Measurements from ENCODE around the gene SLC22A5. TPM values are rescaled to one million over a fixed set of nuclear protein-coding genes. Genes with fewer than 3 reads are reported as not detected.

Gene SLC22A5
- total RNA-seq, 6 donors from 2014 or later = 7.9 to 22.0 (median 12.7) TPM

DNA sequence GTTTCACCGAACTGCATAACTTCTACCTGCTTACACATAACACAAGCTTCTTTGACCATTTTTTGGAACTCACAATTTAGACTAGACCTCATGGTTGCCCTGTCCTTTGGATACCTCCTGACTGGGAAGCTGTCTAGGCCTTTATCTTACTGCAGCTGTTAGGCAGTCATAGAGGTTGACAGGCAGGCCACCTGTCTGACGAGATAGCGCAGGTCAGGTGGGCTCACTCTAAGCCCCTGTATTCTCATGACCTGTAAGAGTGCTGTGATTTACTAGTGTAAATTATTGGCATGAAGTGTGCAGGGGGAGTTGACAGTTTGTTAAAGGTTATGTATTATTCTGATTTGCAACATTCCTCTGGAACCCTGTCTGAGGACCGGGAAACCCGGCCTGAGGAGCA, 46.3 kb upstream of the SLC22A5 start:
- TF ChIP-seq POLR2AphosphoS5 (IDR thresholded peaks at IDR 0.05) = no peak
- TF ChIP-seq EP300 (IDR thresholded peaks at IDR 0.05) = no peak
- TF ChIP-seq POLR2A (IDR thresholded peaks at IDR 0.05) = no peak
- TF ChIP-seq, protein P1, sequence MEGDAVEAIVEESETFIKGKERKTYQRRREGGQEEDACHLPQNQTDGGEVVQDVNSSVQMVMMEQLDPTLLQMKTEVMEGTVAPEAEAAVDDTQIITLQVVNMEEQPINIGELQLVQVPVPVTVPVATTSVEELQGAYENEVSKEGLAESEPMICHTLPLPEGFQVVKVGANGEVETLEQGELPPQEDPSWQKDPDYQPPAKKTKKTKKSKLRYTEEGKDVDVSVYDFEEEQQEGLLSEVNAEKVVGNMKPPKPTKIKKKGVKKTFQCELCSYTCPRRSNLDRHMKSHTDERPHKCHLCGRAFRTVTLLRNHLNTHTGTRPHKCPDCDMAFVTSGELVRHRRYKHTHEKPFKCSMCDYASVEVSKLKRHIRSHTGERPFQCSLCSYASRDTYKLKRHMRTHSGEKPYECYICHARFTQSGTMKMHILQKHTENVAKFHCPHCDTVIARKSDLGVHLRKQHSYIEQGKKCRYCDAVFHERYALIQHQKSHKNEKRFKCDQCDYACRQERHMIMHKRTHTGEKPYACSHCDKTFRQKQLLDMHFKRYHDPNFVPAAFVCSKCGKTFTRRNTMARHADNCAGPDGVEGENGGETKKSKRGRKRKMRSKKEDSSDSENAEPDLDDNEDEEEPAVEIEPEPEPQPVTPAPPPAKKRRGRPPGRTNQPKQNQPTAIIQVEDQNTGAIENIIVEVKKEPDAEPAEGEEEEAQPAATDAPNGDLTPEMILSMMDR (IDR thresholded peaks at IDR 0.05) = no peak
- Histone ChIP-seq H3K27me3 (no peaks in the 10 kb centered on the region), H3K4me3 (no peak overlapping the region), H3K4me1 (no peaks in the 10 kb centered on the region), H3K9me3 (no peaks in the 10 kb centered on the region), H3K27ac (no peak overlapping the region), H3K36me3 (peaks cover 0 to 11% (median 3%) of the 10 kb centered on the region in 4 donors)
- no peak for ATAC-seq (ENCODE audit: low FRiP score in 2 of 2)
- no peak for DNase-seq
- 89 to 99% methylated on average over 5 of the region's 5 CpGs for WGBS, 2 donors

DNA sequence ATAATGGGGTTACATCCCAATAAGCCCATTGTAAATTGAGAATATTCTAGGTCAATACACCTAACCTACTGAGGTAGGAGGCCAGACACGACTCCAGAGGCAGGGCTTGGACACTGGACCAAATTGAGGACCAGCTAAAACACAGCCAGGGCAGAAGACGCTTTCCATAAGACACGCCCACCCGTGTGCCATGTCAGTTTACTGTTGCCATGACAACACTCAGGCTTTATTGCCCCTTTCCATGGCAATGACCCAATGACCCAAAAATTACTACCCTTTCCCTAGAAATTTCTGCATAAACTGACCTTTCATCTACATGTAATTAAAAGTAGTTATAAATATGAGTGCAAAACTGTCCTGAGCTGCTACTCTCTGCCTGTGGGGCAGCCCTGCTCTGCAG, 43.8 kb upstream of the SLC22A5 start:
- H3K27me3 ChIP-seq = no peaks in the 10 kb centered on the region
- H3K9me3 ChIP-seq = no peaks in the 10 kb centered on the region
- DNase-seq = no peak
- TF ChIP-seq EP300 (IDR thresholded peaks at IDR 0.05) (no peak), POLR2A (IDR thresholded peaks at IDR 0.05) (no peak), POLR2AphosphoS5 (IDR thresholded peaks at IDR 0.05) (no peak)
- TF ChIP-seq, protein P1 (IDR thresholded peaks at IDR 0.05) = no peak
- peaks cover 0 to 15% (median 6%) of the 10 kb centered on the region in 4 donors for H3K36me3 ChIP-seq
- no peaks in the 10 kb centered on the region for H3K4me1 ChIP-seq
- H3K4me3 ChIP-seq = no peak overlapping the region
- H3K27ac ChIP-seq = no peak overlapping the region
- 87 to 89% methylated on average over 3 to 4 of the region's 4 CpGs for WGBS, 2 donors
- no peak for ATAC-seq (ENCODE audit: low FRiP score in 2 of 2)

DNA sequence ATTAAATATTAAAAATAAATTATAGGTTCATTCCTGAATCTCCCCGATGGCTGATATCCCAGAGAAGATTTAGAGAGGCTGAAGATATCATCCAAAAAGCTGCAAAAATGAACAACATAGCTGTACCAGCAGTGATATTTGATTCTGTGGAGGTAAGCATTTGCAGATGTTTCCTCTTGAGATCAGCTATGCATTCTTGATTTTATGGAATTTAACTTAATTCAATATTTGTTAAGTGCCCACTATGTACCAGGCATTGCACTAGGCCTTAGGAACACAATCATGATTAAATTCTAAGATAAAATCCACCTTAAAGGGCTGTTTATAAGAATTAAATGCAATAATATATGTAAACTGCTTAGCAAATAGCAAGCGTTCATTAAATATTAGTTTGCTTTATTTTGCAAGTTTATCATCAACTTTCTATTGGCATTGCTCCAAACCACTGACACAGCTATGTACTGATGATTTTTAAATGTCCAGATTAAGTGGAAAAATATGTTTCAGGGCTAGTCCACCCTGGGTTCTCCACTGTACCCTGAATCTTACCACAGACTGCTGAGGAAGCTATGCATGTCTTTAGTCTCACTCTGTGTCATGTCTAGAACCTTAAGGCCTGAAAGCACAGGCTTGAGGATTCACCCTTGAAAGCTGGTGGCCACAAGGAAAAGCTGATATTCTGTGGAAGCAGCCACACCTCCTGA, 42.1 kb upstream of the SLC22A5 start:
- ATAC-seq (ENCODE audit: low FRiP score in 2 of 2) (peak in 1 of 2 donors; percentile 34), DNase-seq (no peak)
- 87% methylated on average over 2 of the region's 2 CpGs for WGBS, 2 donors
- Histone ChIP-seq H3K4me3 (no peak overlapping the region), H3K27me3 (no peaks in the 10 kb centered on the region), H3K9me3 (no peaks in the 10 kb centered on the region), H3K27ac (no peak overlapping the region), H3K4me1 (no peaks in the 10 kb centered on the region), H3K36me3 (peaks cover 0 to 21% (median 8%) of the 10 kb centered on the region in 4 donors)
- TF ChIP-seq, protein P1 (IDR thresholded peaks at IDR 0.05) = no peak
- TF ChIP-seq POLR2A (IDR thresholded peaks at IDR 0.05) = no peak
- no peak for TF ChIP-seq POLR2AphosphoS5 (IDR thresholded peaks at IDR 0.05)
- no peak for TF ChIP-seq EP300 (IDR thresholded peaks at IDR 0.05)

DNA sequence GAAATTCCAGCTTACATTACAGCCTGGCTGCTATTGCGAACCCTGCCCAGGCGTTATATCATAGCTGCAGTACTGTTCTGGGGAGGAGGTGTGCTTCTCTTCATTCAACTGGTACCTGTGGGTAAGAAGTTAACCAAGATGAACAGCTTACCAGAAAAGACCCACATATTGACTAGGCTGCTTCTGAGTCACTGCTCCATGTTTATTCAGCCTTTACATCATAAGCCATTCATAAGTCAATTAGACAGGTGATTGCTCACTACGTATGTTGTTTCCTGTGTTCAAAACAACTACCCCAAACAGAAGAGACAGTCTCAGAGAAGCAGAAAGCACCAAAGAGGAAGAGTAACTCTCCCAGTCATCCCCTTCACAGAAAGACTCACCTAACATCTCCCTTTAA, 34.7 kb upstream of the SLC22A5 start:
- no peaks in the 10 kb centered on the region for H3K4me1 ChIP-seq
- WGBS, 2 donors = 84 to 87% methylated on average over 3 of the region's 3 CpGs
- H3K27me3 ChIP-seq = no peaks in the 10 kb centered on the region
- no peak for DNase-seq
- no peaks in the 10 kb centered on the region for H3K9me3 ChIP-seq
- H3K36me3 ChIP-seq = peaks cover 0 to 27% (median 4%) of the 10 kb centered on the region in 4 donors
- no peak overlapping the region for H3K27ac ChIP-seq
- H3K4me3 ChIP-seq = no peak overlapping the region
- TF ChIP-seq POLR2AphosphoS5 (IDR thresholded peaks at IDR 0.05) (no peak), EP300 (IDR thresholded peaks at IDR 0.05) (no peak), POLR2A (IDR thresholded peaks at IDR 0.05) (no peak)
- TF ChIP-seq, protein P1 (IDR thresholded peaks at IDR 0.05) = no peak
- ATAC-seq (ENCODE audit: low FRiP score in 2 of 2) = no peak

DNA sequence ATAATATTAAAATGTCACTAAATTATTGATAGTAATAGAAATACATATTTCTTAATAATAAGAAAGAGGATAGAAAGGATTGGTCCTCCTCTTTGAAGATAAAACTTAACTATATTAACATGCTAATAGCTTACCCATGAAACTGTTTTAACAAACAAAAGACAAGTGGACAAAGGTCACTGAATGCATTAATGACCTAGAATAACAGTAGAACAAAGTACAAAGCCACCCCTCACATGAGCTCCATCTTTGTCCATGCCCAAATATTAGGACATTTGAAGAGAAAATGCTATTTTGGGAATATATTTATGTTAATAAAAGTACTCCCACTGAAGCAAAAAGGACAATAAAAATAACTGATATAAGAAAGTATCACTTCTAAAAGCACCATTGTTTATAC, 34.1 kb upstream of the SLC22A5 start:
- no peak overlapping the region for H3K27ac ChIP-seq
- TF ChIP-seq POLR2AphosphoS5 (IDR thresholded peaks at IDR 0.05) = no peak
- no peak for TF ChIP-seq POLR2A (IDR thresholded peaks at IDR 0.05)
- TF ChIP-seq, protein P1 (IDR thresholded peaks at IDR 0.05) = no peak
- no peak for TF ChIP-seq EP300 (IDR thresholded peaks at IDR 0.05)
- H3K4me3 ChIP-seq = no peak overlapping the region
- H3K4me1 ChIP-seq = no peaks in the 10 kb centered on the region
- no peaks in the 10 kb centered on the region for H3K9me3 ChIP-seq
- ATAC-seq (ENCODE audit: low FRiP score in 2 of 2) (no peak), DNase-seq (no peak)
- H3K27me3 ChIP-seq = no peaks in the 10 kb centered on the region
- peaks cover 0 to 27% (median 3%) of the 10 kb centered on the region in 4 donors for H3K36me3 ChIP-seq

All from upper lobe of left lung (tissue), 6 donors.